Mesenchymal stem cell (in vitro differentiated cells and primary cell): Measurements from ENCODE around the gene CLDN7. TPM values are rescaled to one million over a fixed set of nuclear protein-coding genes. Genes with fewer than 3 reads are reported as not detected.

ENCODE experiments used
- DNase-seq: peaks from one replicate; pipeline ENCODE4 v3.0.0-alpha.2; 2013
- H2AFZ ChIP-seq: one replicate; pipeline ENCODE4 v1.6.1; 2013; ENCODE audit warnings: low read depth, mild to moderate bottlenecking, control low read depth, inconsistent platforms, low read length, moderate library complexity
- H2AK5ac ChIP-seq: 2 replicates; pipeline ENCODE4 v1.6.1; 2013; ENCODE audit warnings: low read length, moderate library complexity, mild to moderate bottlenecking, inconsistent platforms; ENCODE audit not compliant: severe bottlenecking
- H2BK120ac ChIP-seq: one replicate; pipeline ENCODE4 v1.6.1; 2013; ENCODE audit warnings: low read depth, mild to moderate bottlenecking, inconsistent platforms, low read length, moderate library complexity
- H2BK12ac ChIP-seq, 2 experiments: one replicate each; pipeline ENCODE4 v1.6.1; 2013; ENCODE audit warnings: inconsistent platforms in 2 of 2, low read length in 2 of 2, mild to moderate bottlenecking in 2 of 2, moderate library complexity in 2 of 2, control low read depth in 1 of 2
- H2BK15ac ChIP-seq: one replicate; pipeline ENCODE4 v1.6.1; 2013; ENCODE audit warnings: mild to moderate bottlenecking, low read depth, inconsistent platforms; ENCODE audit not compliant: poor library complexity, severe bottlenecking
- H2BK5ac ChIP-seq: 2 replicates; pipeline ENCODE4 v1.6.1; 2013; ENCODE audit warnings: low read depth, mild to moderate bottlenecking, low read length, control low read depth, inconsistent platforms; ENCODE audit not compliant: poor library complexity, severe bottlenecking
- H3K14ac ChIP-seq, 2 experiments: one replicate each; pipeline ENCODE4 v1.6.1; 2013; ENCODE audit warnings: inconsistent platforms in 2 of 2, low read length in 2 of 2, control low read depth in 1 of 2, mild to moderate bottlenecking in 1 of 2, moderate library complexity in 1 of 2
- H3K18ac ChIP-seq, 2 experiments: one replicate each; pipeline ENCODE4 v1.6.1; 2013; ENCODE audit warnings: inconsistent platforms in 2 of 2, low read length in 2 of 2, control low read depth in 1 of 2, low read depth in 1 of 2, mild to moderate bottlenecking in 1 of 2
- H3K23ac ChIP-seq, 2 experiments: one replicate each; pipeline ENCODE4 v1.6.1; 2013; ENCODE audit warnings: inconsistent platforms in 2 of 2, low read length in 2 of 2, mild to moderate bottlenecking in 2 of 2, moderate library complexity in 2 of 2, control low read depth in 1 of 2
- H3K27ac ChIP-seq: 2 replicates; pipeline ENCODE4 v1.5.1; 2013; ENCODE audit warnings: mild to moderate bottlenecking, moderate library complexity, low read length, control low read depth, inconsistent platforms; ENCODE audit not compliant: poor library complexity, severe bottlenecking
- H3K27me3 ChIP-seq, 2 experiments: 2 replicates each; pipeline versions ENCODE4 v1.6.1 to v1.7.0; 2013; ENCODE audit warnings: low read length in 2 of 2, mild to moderate bottlenecking in 2 of 2, moderate library complexity in 2 of 2, control low read depth in 1 of 2, inconsistent platforms in 1 of 2; ENCODE audit not compliant: control insufficient read depth in 1 of 2, insufficient read depth in 1 of 2
- H3K36me3 ChIP-seq, 2 experiments: 2 replicates each; pipeline versions ENCODE4 v1.6.1 to v1.7.0; 2013; ENCODE audit warnings: low read length in 2 of 2, control low read depth in 1 of 2, inconsistent platforms in 1 of 2, low read depth in 1 of 2, mild to moderate bottlenecking in 1 of 2; ENCODE audit not compliant: insufficient read depth in 2 of 2, control insufficient read depth in 1 of 2
- H3K4ac ChIP-seq, 2 experiments: one replicate each; pipeline ENCODE4 v1.6.1; 2013; ENCODE audit warnings: inconsistent platforms in 2 of 2, low read length in 2 of 2, mild to moderate bottlenecking in 2 of 2, moderate library complexity in 2 of 2, control low read depth in 1 of 2, low read depth in 1 of 2
- H3K4me1 ChIP-seq: 2 replicates; pipeline ENCODE4 v1.6.1; 2013; ENCODE audit warnings: low read depth, low read length, control low read depth; ENCODE audit not compliant: control insufficient read depth, insufficient read depth
- H3K4me2 ChIP-seq: 2 replicates; pipeline ENCODE4 v1.6.1; 2013; ENCODE audit warnings: low read length, mild to moderate bottlenecking, inconsistent platforms; ENCODE audit not compliant: poor library complexity, severe bottlenecking
- H3K4me3 ChIP-seq, 2 experiments: 2 replicates each; pipeline versions ENCODE4 v1.5.1 to v1.7.0; 2013; ENCODE audit warnings: low read length in 2 of 2, mild to moderate bottlenecking in 2 of 2, control low read depth in 1 of 2, low read depth in 1 of 2; ENCODE audit not compliant: insufficient read depth in 1 of 2
- H3K79me1 ChIP-seq: replicated peaks from 2 replicates; pipeline ENCODE4 v1.6.1; 2013; ENCODE audit warnings: mild to moderate bottlenecking, control low read depth, low read length, inconsistent platforms; ENCODE audit not compliant: poor library complexity, severe bottlenecking
- H3K9ac ChIP-seq: 2 replicates; pipeline ENCODE4 v1.7.0; 2013; ENCODE audit warnings: mild to moderate bottlenecking, low read length, moderate library complexity
- H3K9me3 ChIP-seq: 2 replicates; pipeline ENCODE4 v1.7.0; 2013; ENCODE audit warnings: mild to moderate bottlenecking, low read length; ENCODE audit not compliant: control insufficient read depth
- H4K8ac ChIP-seq: one replicate; pipeline ENCODE4 v1.6.1; 2013; ENCODE audit warnings: inconsistent platforms, mild to moderate bottlenecking, low read length, moderate library complexity
- H4K91ac ChIP-seq: one replicate; pipeline ENCODE4 v1.6.1; 2013; ENCODE audit warnings: mild to moderate bottlenecking, low read length, inconsistent platforms
- WGBS: methylation state at CpG from one replicate; pipeline ENCODE4 v1.1.7; 2013; ENCODE audit warnings: mixed read lengths; 5-methylcytosine and 5-hydroxymethylcytosine counted together
- polyA plus RNA-seq, 2 experiments: library from polyadenylated mRNA; stranded (reverse); fragments of 200-250 nt; gene quantifications; one replicate each; pipeline ENCODE4 v1.2.3, GENCODE V29; 2013

The CLDN7 gene, protein sequence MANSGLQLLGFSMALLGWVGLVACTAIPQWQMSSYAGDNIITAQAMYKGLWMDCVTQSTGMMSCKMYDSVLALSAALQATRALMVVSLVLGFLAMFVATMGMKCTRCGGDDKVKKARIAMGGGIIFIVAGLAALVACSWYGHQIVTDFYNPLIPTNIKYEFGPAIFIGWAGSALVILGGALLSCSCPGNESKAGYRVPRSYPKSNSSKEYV
- polyA plus RNA-seq (2013, experiment 1 of 2): 2.6 TPM
- 1.9 TPM for polyA plus RNA-seq (2013, experiment 2 of 2)

DNA sequence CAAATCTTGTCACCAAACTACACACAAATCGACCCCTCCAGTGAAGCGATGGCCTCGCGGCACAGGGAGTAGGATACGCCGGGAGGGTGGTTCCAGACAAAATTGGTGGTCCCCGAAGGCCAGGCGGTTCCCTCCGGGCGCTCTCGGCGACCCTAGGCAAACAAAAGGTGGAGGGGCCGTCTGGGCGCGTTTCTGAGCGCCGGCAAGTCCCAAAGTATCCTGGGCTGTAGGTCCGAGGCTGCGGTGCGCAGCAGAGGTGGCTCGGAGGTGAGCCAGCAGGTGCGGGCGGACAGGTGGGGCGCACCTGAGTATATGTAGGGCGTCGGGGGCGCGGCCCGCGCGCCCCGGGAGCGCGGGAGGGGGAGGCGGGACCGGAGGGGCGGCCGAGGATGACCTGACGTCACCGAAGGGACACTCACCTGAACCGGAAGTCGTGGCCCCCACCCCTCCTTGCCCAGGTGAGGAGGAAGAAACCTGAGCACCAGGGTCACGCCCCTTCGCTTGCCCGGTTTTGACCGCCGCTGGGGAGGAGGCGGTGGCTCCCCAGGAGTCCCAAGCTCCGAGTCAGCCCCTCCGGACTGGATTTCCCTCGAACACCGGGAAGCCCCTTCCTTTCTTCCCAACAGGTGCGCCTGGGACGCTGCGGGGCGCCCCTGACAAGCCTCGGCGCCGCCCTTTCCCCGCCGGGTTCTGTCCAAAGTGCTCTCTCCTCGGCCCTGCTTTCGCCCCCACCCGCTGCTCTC lies at the start of gene CLDN7:
CLDN7 (minus strand) TSS at position 287 of the 743 bp plus-strand sequence. CDS start 435 bp downstream, outside the sequence.
- peak within 1 kb of the TSS in 1 of 2 experiments; percentile 91 for H3K23ac ChIP-seq
- peaks cover 13 to 21% of the 10 kb centered on the region in 2 experiments for H3K27me3 ChIP-seq
- H2BK15ac ChIP-seq: peak within 1 kb of the TSS; percentile 83
- H4K8ac ChIP-seq: peak within 1 kb of the TSS; percentile 98
- H3K4me1 ChIP-seq: peaks cover 26% of the 10 kb centered on the region
- H3K27ac ChIP-seq: no peak within 1 kb of the TSS
- H3K4me3 ChIP-seq: peak within 1 kb of the TSS; percentile 56 to 68
- H3K9ac ChIP-seq: peak within 1 kb of the TSS; percentile 72
- peak within 1 kb of the TSS; percentile 43 for H2BK120ac ChIP-seq
- no peaks in the 10 kb centered on the region for H3K9me3 ChIP-seq
- H2BK12ac ChIP-seq: peak within 1 kb of the TSS in 1 of 2 experiments; percentile 57
- peak within 1 kb of the TSS; percentile 78 for H2AFZ ChIP-seq
- H3K79me1 ChIP-seq: no peaks in the 10 kb centered on the region
- peak within 1 kb of the TSS; percentile 86 for H3K4me2 ChIP-seq
- H3K36me3 ChIP-seq: peaks cover 21% of the 10 kb centered on the region in 2 experiments
- WGBS: 8% methylated on average over 60 of the region's 64 CpGs
- H4K91ac ChIP-seq: peak within 1 kb of the TSS; percentile 80
- H3K14ac ChIP-seq: peak within 1 kb of the TSS in 1 of 2 experiments; percentile 2
- no peak within 1 kb of the TSS for H2AK5ac ChIP-seq
- H3K18ac ChIP-seq: peak within 1 kb of the TSS; percentile 71 to 94
- no peak within 1 kb of the TSS for H2BK5ac ChIP-seq
- no peak for DNase-seq
- H3K4ac ChIP-seq: peak within 1 kb of the TSS; percentile 54 to 73

DNA sequence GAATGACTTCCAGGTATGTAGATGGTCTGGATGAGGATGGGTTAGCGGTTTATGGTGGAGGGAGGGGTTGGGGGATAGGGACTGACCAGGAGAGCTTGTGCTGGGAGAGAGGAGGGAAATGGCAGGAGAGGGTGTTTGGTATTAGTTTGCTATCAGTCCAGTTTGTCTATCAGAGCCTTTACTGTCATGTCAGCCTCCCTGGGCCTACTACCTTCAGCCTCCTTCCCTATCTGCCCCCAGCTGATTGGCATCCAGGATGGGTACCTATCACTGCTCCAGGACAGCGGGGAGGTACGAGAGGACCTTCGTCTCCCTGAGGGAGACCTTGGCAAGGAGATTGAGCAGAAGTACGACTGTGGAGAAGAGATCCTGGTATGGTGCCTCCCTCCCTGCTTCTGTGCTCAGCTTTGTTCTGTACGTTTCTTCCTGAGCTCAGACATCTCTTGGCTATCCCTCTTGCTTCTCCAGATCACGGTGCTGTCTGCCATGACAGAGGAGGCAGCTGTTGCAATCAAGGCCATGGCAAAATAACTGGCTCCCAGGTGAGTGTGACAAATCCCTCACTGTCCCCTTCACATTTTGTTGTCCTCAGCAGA lies 48.9 kb upstream of the CLDN7 start:
- Histone ChIP-seq H3K27me3 (no peaks in the 10 kb centered on the region), H4K91ac (no peak overlapping the region), H3K27ac (no peak overlapping the region), H4K8ac (no peak overlapping the region), H2BK15ac (no peak overlapping the region), H3K14ac (no peak overlapping the region), H3K4me3 (no peak overlapping the region), H2AFZ (no peak overlapping the region), H3K79me1 (peaks cover 10% of the 10 kb centered on the region), H2BK12ac (no peak overlapping the region), H3K9me3 (no peaks in the 10 kb centered on the region), H3K36me3 (peaks cover 46 to 53% of the 10 kb centered on the region in 2 experiments), H2BK5ac (no peak overlapping the region), H3K9ac (peak overlapping the region; percentile 98), H3K4me2 (no peak overlapping the region), H2AK5ac (no peak overlapping the region), H3K18ac (no peak overlapping the region), H3K4ac (no peak overlapping the region), H3K23ac (no peak overlapping the region), H3K4me1 (peaks cover 22% of the 10 kb centered on the region), H2BK120ac (no peak overlapping the region)
- no peak for DNase-seq
- WGBS: 94% methylated on average over 7 of the region's 7 CpGs

DNA sequence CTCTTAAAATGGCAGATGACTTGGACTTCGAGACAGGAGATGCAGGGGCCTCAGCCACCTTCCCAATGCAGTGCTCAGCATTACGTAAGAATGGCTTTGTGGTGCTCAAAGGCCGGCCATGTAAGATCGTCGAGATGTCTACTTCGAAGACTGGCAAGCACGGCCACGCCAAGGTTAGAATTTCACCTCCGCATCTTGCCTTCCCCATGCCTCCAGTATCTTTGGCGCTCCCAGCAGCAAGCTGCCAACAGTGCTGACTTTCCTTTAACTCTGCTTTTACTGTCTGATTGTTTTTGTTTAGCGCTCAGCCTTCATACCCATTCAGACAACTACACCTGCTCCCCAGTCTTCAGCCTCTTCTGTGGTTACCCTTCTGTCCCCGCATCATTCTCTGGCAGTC lies 47.4 kb upstream of the CLDN7 start:
- no peak overlapping the region for H2BK12ac ChIP-seq
- WGBS: 97% methylated on average over 12 of the region's 12 CpGs
- no peaks in the 10 kb centered on the region for H3K9me3 ChIP-seq
- no peak overlapping the region for H3K27ac ChIP-seq
- H3K18ac ChIP-seq: no peak overlapping the region
- peak overlapping the region in 1 of 2 experiments; percentile 28 for H3K23ac ChIP-seq
- DNase-seq: no peak
- H2AFZ ChIP-seq: no peak overlapping the region
- H3K4me1 ChIP-seq: peaks cover 17% of the 10 kb centered on the region
- peak overlapping the region in 1 of 2 experiments; percentile 86 for H3K4me3 ChIP-seq
- no peak overlapping the region for H2BK15ac ChIP-seq
- no peak overlapping the region for H2BK5ac ChIP-seq
- H3K9ac ChIP-seq: peak overlapping the region; percentile 98
- H3K36me3 ChIP-seq: peaks cover 40 to 46% of the 10 kb centered on the region in 2 experiments
- no peak overlapping the region for H3K14ac ChIP-seq
- H4K8ac ChIP-seq: no peak overlapping the region
- H2BK120ac ChIP-seq: no peak overlapping the region
- H2AK5ac ChIP-seq: no peak overlapping the region
- H3K4ac ChIP-seq: no peak overlapping the region
- no peaks in the 10 kb centered on the region for H3K27me3 ChIP-seq
- no peak overlapping the region for H4K91ac ChIP-seq
- H3K79me1 ChIP-seq: peaks cover 4% of the 10 kb centered on the region
- H3K4me2 ChIP-seq: peak overlapping the region; percentile 97
